ENCODE results near the gene NBPF9.
"Not testable (repeated sequence)": the region's sequence is repeated elsewhere in the genome, so short reads cannot be mapped to it uniquely, and the experiment has no call there.

NBPF9 gene

GRCh38 chr1:149013513-149013912 is 89.8 kb downstream of the NBPF9 start:
- not testable (repeated sequence) for H3K23ac ChIP-seq (ENCODE audit: low read length in 2 of 2); H4K91ac ChIP-seq (ENCODE audit: low read length); H4K8ac ChIP-seq (ENCODE audit: low read length); H2BK15ac ChIP-seq (ENCODE audit: low read depth, poor library complexity, severe bottlenecking); DNase-seq; H3K27ac ChIP-seq (ENCODE audit: low read length, poor library complexity, severe bottlenecking); H3K18ac ChIP-seq (ENCODE audit: low read depth in 1 of 2, low read length in 2 of 2); H3K27me3 ChIP-seq (ENCODE audit: control insufficient read depth in 1 of 2, insufficient read depth in 1 of 2, low read length in 2 of 2); H2BK5ac ChIP-seq (ENCODE audit: low read depth, low read length, poor library complexity, severe bottlenecking); H2BK12ac ChIP-seq (ENCODE audit: low read length in 2 of 2); H3K9me3 ChIP-seq (ENCODE audit: control insufficient read depth, low read length); H2BK120ac ChIP-seq (ENCODE audit: low read depth, low read length); H3K4me3 ChIP-seq (ENCODE audit: insufficient read depth in 1 of 2, low read depth in 1 of 2, low read length in 2 of 2); H2AFZ ChIP-seq (ENCODE audit: low read depth, low read length); H3K4ac ChIP-seq (ENCODE audit: low read depth in 1 of 2, low read length in 2 of 2); H3K4me2 ChIP-seq (ENCODE audit: low read length, poor library complexity, severe bottlenecking); H3K9ac ChIP-seq (ENCODE audit: low read length); H3K79me1 ChIP-seq (replicated peaks; ENCODE audit: low read length, poor library complexity, severe bottlenecking); H2AK5ac ChIP-seq (ENCODE audit: low read length, severe bottlenecking); H3K14ac ChIP-seq (ENCODE audit: low read length in 2 of 2); H3K4me1 ChIP-seq (ENCODE audit: control insufficient read depth, insufficient read depth, low read depth, low read length)
- peaks cover 4 to 10% of the 10 kb centered on the region in 2 experiments for H3K36me3 ChIP-seq (ENCODE audit: control insufficient read depth in 1 of 2, insufficient read depth in 2 of 2, low read depth in 1 of 2, low read length in 2 of 2)
- WGBS = no CpG with 5 or more reads among the region's 4 CpGs

- not testable (repeated sequence) for H3K23ac ChIP-seq (ENCODE audit: low read length in 2 of 2); H2BK120ac ChIP-seq (ENCODE audit: low read depth, low read length); H3K4me2 ChIP-seq (ENCODE audit: low read length, poor library complexity, severe bottlenecking); H2BK15ac ChIP-seq (ENCODE audit: low read depth, poor library complexity, severe bottlenecking); H2BK12ac ChIP-seq (ENCODE audit: low read length in 2 of 2); H2BK5ac ChIP-seq (ENCODE audit: low read depth, low read length, poor library complexity, severe bottlenecking); H3K4me1 ChIP-seq (ENCODE audit: control insufficient read depth, insufficient read depth, low read depth, low read length); H3K4me3 ChIP-seq (ENCODE audit: insufficient read depth in 1 of 2, low read depth in 1 of 2, low read length in 2 of 2); H3K9me3 ChIP-seq (ENCODE audit: control insufficient read depth, low read length); H3K18ac ChIP-seq (ENCODE audit: low read depth in 1 of 2, low read length in 2 of 2); H4K91ac ChIP-seq (ENCODE audit: low read length); H4K8ac ChIP-seq (ENCODE audit: low read length); H2AFZ ChIP-seq (ENCODE audit: low read depth, low read length); H2AK5ac ChIP-seq (ENCODE audit: low read length, severe bottlenecking); H3K9ac ChIP-seq (ENCODE audit: low read length); H3K14ac ChIP-seq (ENCODE audit: low read length in 2 of 2); H3K27me3 ChIP-seq (ENCODE audit: control insufficient read depth in 1 of 2, insufficient read depth in 1 of 2, low read length in 2 of 2); H3K27ac ChIP-seq (ENCODE audit: low read length, poor library complexity, severe bottlenecking); H3K4ac ChIP-seq (ENCODE audit: low read depth in 1 of 2, low read length in 2 of 2); DNase-seq; H3K79me1 ChIP-seq (replicated peaks; ENCODE audit: low read length, poor library complexity, severe bottlenecking)
- H3K36me3 ChIP-seq (ENCODE audit: control insufficient read depth in 1 of 2, insufficient read depth in 2 of 2, low read depth in 1 of 2, low read length in 2 of 2) = peaks cover 4 to 10% of the 10 kb centered on the region in 2 experiments
- WGBS = no CpG with 5 or more reads among the region's 5 CpGs
Measured at GRCh38 chr1:149012599-149012998, 90.8 kb downstream of the NBPF9 start.

GRCh38 chr1:149009761-149010160 is 93.6 kb downstream of the NBPF9 start:
- H2BK12ac ChIP-seq (ENCODE audit: low read length in 2 of 2); H2AK5ac ChIP-seq (ENCODE audit: low read length, severe bottlenecking); H3K9me3 ChIP-seq (ENCODE audit: control insufficient read depth, low read length); H4K91ac ChIP-seq (ENCODE audit: low read length); H3K18ac ChIP-seq (ENCODE audit: low read depth in 1 of 2, low read length in 2 of 2); H4K8ac ChIP-seq (ENCODE audit: low read length); H3K4ac ChIP-seq (ENCODE audit: low read depth in 1 of 2, low read length in 2 of 2); H3K9ac ChIP-seq (ENCODE audit: low read length); H3K4me2 ChIP-seq (ENCODE audit: low read length, poor library complexity, severe bottlenecking); H3K14ac ChIP-seq (ENCODE audit: low read length in 2 of 2); H3K79me1 ChIP-seq (replicated peaks; ENCODE audit: low read length, poor library complexity, severe bottlenecking); H3K4me3 ChIP-seq (ENCODE audit: insufficient read depth in 1 of 2, low read depth in 1 of 2, low read length in 2 of 2); DNase-seq; H2BK5ac ChIP-seq (ENCODE audit: low read depth, low read length, poor library complexity, severe bottlenecking); H3K27ac ChIP-seq (ENCODE audit: low read length, poor library complexity, severe bottlenecking); H2BK120ac ChIP-seq (ENCODE audit: low read depth, low read length); H3K4me1 ChIP-seq (ENCODE audit: control insufficient read depth, insufficient read depth, low read depth, low read length); H3K23ac ChIP-seq (ENCODE audit: low read length in 2 of 2); H2AFZ ChIP-seq (ENCODE audit: low read depth, low read length); H3K27me3 ChIP-seq (ENCODE audit: control insufficient read depth in 1 of 2, insufficient read depth in 1 of 2, low read length in 2 of 2); H2BK15ac ChIP-seq (ENCODE audit: low read depth, poor library complexity, severe bottlenecking): not testable (repeated sequence)
- WGBS = 94% methylated on average over 2 of the region's 3 CpGs
- H3K36me3 ChIP-seq (ENCODE audit: control insufficient read depth in 1 of 2, insufficient read depth in 2 of 2, low read depth in 1 of 2, low read length in 2 of 2) = peaks cover 4 to 13% of the 10 kb centered on the region in 2 experiments

- H3K9me3 ChIP-seq (ENCODE audit: control insufficient read depth, low read length); H3K27ac ChIP-seq (ENCODE audit: low read length, poor library complexity, severe bottlenecking); H3K9ac ChIP-seq (ENCODE audit: low read length): not testable (repeated sequence)
Measured at GRCh38 chr1:149008769-149009168, 94.6 kb downstream of the NBPF9 start.

More at GRCh38 chr1:149008769-149009168, 94.6 kb downstream of the NBPF9 start:
- not testable (repeated sequence) for H2BK120ac ChIP-seq (ENCODE audit: low read depth, low read length); H4K8ac ChIP-seq (ENCODE audit: low read length); H2BK12ac ChIP-seq (ENCODE audit: low read length in 2 of 2); H4K91ac ChIP-seq (ENCODE audit: low read length); H3K18ac ChIP-seq (ENCODE audit: low read depth in 1 of 2, low read length in 2 of 2); H3K4me1 ChIP-seq (ENCODE audit: control insufficient read depth, insufficient read depth, low read depth, low read length); H3K14ac ChIP-seq (ENCODE audit: low read length in 2 of 2); H3K4me2 ChIP-seq (ENCODE audit: low read length, poor library complexity, severe bottlenecking); H3K4me3 ChIP-seq (ENCODE audit: insufficient read depth in 1 of 2, low read depth in 1 of 2, low read length in 2 of 2); H2AK5ac ChIP-seq (ENCODE audit: low read length, severe bottlenecking); DNase-seq; H3K23ac ChIP-seq (ENCODE audit: low read length in 2 of 2); H2AFZ ChIP-seq (ENCODE audit: low read depth, low read length); H2BK5ac ChIP-seq (ENCODE audit: low read depth, low read length, poor library complexity, severe bottlenecking); H3K4ac ChIP-seq (ENCODE audit: low read depth in 1 of 2, low read length in 2 of 2); H3K79me1 ChIP-seq (replicated peaks; ENCODE audit: low read length, poor library complexity, severe bottlenecking); H3K27me3 ChIP-seq (ENCODE audit: control insufficient read depth in 1 of 2, insufficient read depth in 1 of 2, low read length in 2 of 2); H2BK15ac ChIP-seq (ENCODE audit: low read depth, poor library complexity, severe bottlenecking)
- peaks cover 4 to 13% of the 10 kb centered on the region in 2 experiments for H3K36me3 ChIP-seq (ENCODE audit: control insufficient read depth in 1 of 2, insufficient read depth in 2 of 2, low read depth in 1 of 2, low read length in 2 of 2)
- WGBS = no CpG with 5 or more reads among the region's 2 CpGs
